Nephron (organoid): Measurements from ENCODE around the gene RIMS1.

Source experiments
- H3K27ac Mint-ChIP-seq, 3 experiments: 2 replicates each; pipeline ENCODE4 v1.8.0; 2020; ENCODE audit warnings: mixed read lengths in 3 of 3, mild to moderate bottlenecking in 2 of 3, moderate library complexity in 1 of 3
- H3K27me3 Mint-ChIP-seq: 2 replicates; pipeline ENCODE4 v1.8.0; 2021; ENCODE audit warnings: low read depth, mild to moderate bottlenecking, moderate library complexity, mixed read lengths
- H3K36me3 Mint-ChIP-seq: 2 replicates; pipeline ENCODE4 v1.8.0; 2020; ENCODE audit warnings: low read depth, mixed read lengths
- H3K4me1 Mint-ChIP-seq: 2 replicates; pipeline ENCODE4 v1.8.0; 2020; ENCODE audit warnings: mixed read lengths
- H3K4me3 Mint-ChIP-seq, 3 experiments: 2 replicates each; pipeline ENCODE4 v1.8.0; 2020; ENCODE audit warnings: mild to moderate bottlenecking in 3 of 3, mixed read lengths in 3 of 3, moderate library complexity in 2 of 3
- H3K9me3 Mint-ChIP-seq: 2 replicates; pipeline ENCODE4 v1.8.0; 2020; ENCODE audit warnings: mixed read lengths
- CTCF ChIP-seq, 3 experiments: fragments of 200-600 bp; sonication (generic); IDR thresholded peaks; one replicate each; pipeline ENCODE4 v1.5.0; 2021; ENCODE audit warnings: antibody characterized with exemption in 3 of 3; ENCODE audit not compliant: unreplicated experiment in 3 of 3

Gene RIMS1

GRCh38 chr6:71900642-71901041 is 14.3 kb downstream of the RIMS1 start:
- H3K4me1 Mint-ChIP-seq, result no peaks in the 10 kb centered on the region
- H3K9me3 Mint-ChIP-seq, result no peaks in the 10 kb centered on the region
- no peak overlapping the region for H3K4me3 Mint-ChIP-seq
- H3K27me3 Mint-ChIP-seq, result no peaks in the 10 kb centered on the region
- H3K36me3 Mint-ChIP-seq, result no peaks in the 10 kb centered on the region
- H3K27ac Mint-ChIP-seq, result no peak overlapping the region
- no peak for TF ChIP-seq CTCF (IDR thresholded peaks at IDR 0.05; ENCODE audit: unreplicated experiment in 3 of 3)

DNA sequence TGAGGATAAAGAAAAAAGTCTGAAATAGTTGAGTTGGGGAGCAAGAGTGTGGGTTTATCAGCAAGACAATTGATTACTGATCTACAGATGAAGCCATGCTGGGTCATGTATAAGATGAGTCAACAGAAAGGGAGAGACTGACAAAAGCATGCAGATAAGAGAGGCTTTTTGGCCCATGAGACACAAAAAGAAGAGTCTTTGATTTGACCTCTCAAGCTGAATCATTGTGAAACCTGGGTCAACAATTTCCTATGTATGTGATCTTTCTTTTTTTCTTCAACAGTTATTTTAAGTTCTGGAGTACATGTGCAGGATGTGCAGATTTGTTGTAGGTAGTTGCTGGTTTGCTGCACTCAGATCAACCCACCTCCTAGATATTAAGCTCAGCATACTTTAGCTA is 15.9 kb downstream of the RIMS1 start:
- no peak overlapping the region for H3K27ac Mint-ChIP-seq
- no peaks in the 10 kb centered on the region for H3K27me3 Mint-ChIP-seq
- H3K9me3 Mint-ChIP-seq, result no peaks in the 10 kb centered on the region
- no peak for TF ChIP-seq CTCF (IDR thresholded peaks at IDR 0.05; ENCODE audit: unreplicated experiment in 3 of 3)
- H3K36me3 Mint-ChIP-seq, result no peaks in the 10 kb centered on the region
- no peaks in the 10 kb centered on the region for H3K4me1 Mint-ChIP-seq
- no peak overlapping the region for H3K4me3 Mint-ChIP-seq

- no peak overlapping the region for H3K4me3 Mint-ChIP-seq
- no peak for TF ChIP-seq CTCF (IDR thresholded peaks at IDR 0.05; ENCODE audit: unreplicated experiment in 3 of 3)
Measured at GRCh38 chr6:71906813-71907212, 20.5 kb downstream of the RIMS1 start.

DNA sequence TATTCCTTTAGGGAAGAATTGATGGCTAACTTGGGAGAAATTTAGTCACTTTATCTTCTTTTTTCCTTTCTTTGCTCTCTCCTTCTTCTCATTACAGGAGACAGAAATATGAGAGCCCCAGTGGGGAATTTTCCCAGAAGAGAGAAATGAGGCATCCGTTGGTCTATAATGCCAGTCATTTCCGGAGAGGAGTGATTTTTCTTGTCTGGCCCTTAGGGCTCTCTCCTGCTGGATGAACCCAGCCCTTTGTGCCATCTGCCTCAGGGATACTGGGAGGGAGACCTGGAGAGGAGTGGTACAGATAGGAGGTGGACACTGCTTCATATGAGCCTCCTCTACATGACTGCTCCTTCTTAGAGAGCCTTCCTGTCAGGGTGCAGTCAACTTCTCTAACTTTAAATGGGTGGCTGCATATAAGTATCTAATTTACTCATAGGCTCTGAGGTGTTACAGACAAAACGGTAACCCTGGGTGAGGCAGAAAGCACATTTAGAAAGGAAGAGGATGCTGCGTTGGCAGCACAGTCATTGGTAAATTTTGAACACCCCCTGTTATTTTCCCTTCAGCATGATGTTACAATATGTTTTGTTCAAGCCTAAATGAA is 21.9 kb downstream of the RIMS1 start:
- H3K36me3 Mint-ChIP-seq, result no peaks in the 10 kb centered on the region
- no peak overlapping the region for H3K4me3 Mint-ChIP-seq
- H3K27me3 Mint-ChIP-seq, result no peaks in the 10 kb centered on the region
- no peaks in the 10 kb centered on the region for H3K4me1 Mint-ChIP-seq
- H3K27ac Mint-ChIP-seq, result no peak overlapping the region
- H3K9me3 Mint-ChIP-seq, result no peaks in the 10 kb centered on the region
- TF ChIP-seq CTCF (IDR thresholded peaks at IDR 0.05; ENCODE audit: unreplicated experiment in 3 of 3), result no peak

More at GRCh38 chr6:71906813-71907212, 20.5 kb downstream of the RIMS1 start:
- H3K27ac Mint-ChIP-seq, result no peak overlapping the region
- H3K36me3 Mint-ChIP-seq, result no peaks in the 10 kb centered on the region
- no peaks in the 10 kb centered on the region for H3K27me3 Mint-ChIP-seq
- H3K4me1 Mint-ChIP-seq, result no peaks in the 10 kb centered on the region
- no peaks in the 10 kb centered on the region for H3K9me3 Mint-ChIP-seq

DNA sequence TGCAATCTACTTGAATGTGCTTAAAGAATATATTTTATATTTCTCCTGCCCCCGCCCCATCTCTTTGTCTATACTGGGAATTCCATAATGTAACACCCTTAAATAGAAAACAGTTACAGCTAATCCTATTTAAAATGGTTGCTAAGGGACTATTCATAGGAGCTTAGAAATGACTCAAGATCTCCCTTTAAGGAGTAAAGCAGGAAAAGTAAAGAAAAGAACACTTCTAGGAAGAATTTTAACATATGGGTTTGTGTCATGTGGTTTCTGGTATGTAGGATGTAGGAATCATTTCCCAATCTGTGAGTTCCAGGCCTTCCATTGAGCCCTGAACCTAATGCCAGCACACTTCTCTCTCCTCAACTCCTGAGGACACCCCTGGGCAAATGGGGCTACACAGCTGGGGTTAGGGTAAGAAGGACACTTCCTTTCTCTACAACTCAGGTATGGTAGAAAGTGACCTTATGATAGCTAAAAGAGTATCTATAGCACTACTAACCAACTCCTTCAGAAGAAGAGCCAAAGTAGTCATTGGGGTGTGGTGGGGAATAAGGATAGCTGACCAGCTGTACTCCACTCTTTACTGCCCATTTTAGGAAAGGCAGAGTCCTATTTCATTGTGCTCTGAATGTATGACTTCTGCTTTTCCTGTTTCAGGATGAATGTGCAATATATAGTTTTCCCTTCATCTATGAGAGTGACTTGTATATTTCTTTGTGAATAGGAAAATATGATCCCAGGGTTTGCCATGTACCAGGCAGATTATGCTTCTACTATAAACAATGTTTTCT is 27.3 kb downstream of the RIMS1 start:
- no peak overlapping the region for H3K27ac Mint-ChIP-seq
- H3K27me3 Mint-ChIP-seq, result no peaks in the 10 kb centered on the region
- H3K9me3 Mint-ChIP-seq, result no peaks in the 10 kb centered on the region
- no peaks in the 10 kb centered on the region for H3K36me3 Mint-ChIP-seq
- H3K4me1 Mint-ChIP-seq, result no peaks in the 10 kb centered on the region
- TF ChIP-seq CTCF (IDR thresholded peaks at IDR 0.05; ENCODE audit: unreplicated experiment in 3 of 3), result no peak
- no peak overlapping the region for H3K4me3 Mint-ChIP-seq

- Mint-ChIP-seq H3K4me3 (no peak overlapping the region), H3K36me3 (no peaks in the 10 kb centered on the region), H3K27ac (no peak overlapping the region), H3K27me3 (no peaks in the 10 kb centered on the region), H3K9me3 (no peaks in the 10 kb centered on the region), H3K4me1 (peaks cover under 1% of the 10 kb centered on the region)
- no peak for TF ChIP-seq CTCF (IDR thresholded peaks at IDR 0.05; ENCODE audit: unreplicated experiment in 3 of 3)
Measured at GRCh38 chr6:71929047-71929446, 42.7 kb downstream of the RIMS1 start.
